ENCODE data around the gene DUSP10.

The DUSP10 gene

DNA sequence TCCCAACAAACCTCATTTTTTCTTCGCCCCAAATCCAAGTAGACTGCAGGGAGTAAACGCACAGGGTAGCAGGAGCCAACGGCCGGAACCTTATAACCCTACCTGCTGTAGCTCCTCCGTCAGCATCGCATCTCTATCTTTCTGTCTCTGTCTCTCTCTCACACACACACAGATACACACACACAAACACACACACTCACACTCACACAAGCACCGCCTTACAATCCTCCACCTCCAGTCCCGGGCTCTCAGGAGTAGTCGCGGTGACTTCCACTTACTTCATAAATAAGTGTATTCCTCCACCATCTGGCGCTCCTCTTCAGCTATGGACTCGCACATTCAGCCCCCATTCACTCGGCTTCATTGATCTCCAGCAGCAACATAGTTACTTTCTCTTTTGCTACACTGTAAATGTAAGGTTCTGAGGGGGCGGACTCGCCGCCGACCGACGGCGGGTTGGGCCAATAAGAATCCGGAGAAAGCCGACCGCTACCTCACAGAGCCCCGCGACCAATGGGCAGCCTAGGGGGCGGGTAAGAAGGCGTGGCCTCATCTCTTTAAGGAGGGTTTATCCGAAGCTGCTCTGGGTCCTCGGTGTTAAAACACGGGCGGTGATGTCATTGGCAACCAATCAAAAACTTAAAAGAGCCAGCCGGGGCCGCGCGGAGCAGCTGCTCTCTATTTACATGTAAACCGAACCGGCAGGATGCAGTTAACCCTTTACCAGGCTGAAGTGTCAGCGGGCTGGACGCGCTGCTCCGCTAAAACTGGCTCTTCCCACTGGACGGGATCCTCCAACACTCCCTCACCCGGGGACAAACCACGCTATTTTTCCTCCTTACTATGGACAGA lies at the start of gene DUSP10:
DUSP10 (minus strand) TSS at position 387 of the 852 bp plus-strand sequence. CDS start 2,345 bp downstream, outside the sequence.
- DNase-seq (ENCODE audit: low read depth): peak; percentile 99

GRCh38 chr1:221788466-221788865 lies 46.6 kb upstream of the DUSP10 start:
- DNase-seq (ENCODE audit: low read depth): no peak

DNA sequence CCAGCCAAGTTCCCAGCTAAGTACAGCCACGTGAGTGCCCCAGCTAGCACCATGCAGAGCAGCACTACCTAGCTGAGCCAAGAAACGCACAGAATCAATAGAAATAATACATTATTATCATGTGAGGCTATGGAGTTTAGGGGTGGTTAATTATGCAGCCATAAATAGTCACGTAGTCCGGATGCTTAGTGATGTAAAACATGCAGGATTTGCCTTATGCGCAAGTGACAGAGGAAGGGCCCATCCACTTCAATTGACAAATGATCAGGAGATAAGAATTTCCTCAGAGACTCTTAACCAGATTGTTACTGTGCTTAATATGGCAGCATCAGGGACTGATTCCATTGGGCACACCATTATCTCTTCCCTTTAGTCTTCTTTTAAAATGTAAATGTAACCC lies 44.8 kb upstream of the DUSP10 start:
- DNase-seq (ENCODE audit: low read depth): no peak

DNA sequence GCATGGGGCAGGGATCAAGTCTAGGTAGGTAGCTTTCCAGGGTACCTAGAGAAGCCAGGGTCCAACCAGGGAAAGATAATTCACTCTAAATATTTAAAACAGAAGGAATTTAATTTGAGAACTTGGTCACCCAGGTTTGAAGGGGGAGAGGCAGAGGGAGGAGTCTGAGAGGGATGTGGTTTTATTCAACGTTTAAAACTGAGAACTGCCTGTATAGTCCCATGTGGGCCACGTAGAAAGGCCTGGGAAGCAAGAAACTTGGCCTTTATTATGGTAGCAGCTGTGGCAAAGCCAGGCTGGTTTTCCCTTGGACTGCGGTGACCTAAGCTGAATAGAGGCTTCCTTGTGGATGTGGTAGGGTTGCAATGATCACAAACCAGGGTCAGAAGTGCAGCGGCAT lies 42.0 kb upstream of the DUSP10 start:
- DNase-seq (ENCODE audit: low read depth): no peak

DNA sequence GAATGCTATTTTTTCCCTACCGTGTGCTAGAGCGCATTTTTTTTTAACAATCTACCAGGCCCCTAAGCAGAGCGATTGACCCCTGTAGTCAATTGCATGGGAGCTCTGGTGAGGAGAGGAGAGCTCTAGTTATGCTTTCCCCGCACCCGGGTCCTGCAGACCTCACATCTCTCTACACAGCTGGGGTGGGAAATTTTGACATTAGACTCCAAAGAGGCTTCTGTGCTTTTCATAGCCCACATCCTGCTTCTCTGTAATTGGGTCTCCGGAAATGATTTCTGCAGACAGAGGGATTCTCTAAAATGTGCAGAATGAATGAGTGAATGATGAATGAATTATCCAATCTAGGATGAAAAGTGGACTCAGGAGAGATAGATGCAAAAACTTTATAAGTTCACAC lies 41.5 kb upstream of the DUSP10 start:
- DNase-seq (ENCODE audit: low read depth): no peak

- DNase-seq (ENCODE audit: low read depth): no peak
Measured at GRCh38 chr1:221782970-221783369, 41.1 kb upstream of the DUSP10 start.

DNA sequence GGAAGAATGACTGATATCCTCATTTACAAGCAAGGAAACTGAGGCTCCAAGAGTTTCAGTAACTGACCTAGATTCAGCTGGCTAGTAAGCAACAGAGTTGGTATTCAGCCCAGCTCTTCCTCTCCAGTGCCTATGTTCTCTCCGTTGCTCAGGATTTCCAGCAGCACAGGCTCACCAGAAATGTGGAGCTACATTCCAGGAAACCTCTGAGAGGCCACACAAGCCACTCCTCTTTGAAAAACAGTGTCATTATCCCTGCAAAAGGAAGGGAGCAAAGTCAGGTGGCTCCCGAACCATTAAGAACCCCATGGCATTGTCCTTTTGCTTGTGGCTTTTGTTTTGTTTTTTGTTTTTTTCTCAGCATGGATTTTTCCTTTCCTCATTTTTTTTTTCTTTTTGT lies 40.6 kb upstream of the DUSP10 start:
- DNase-seq (ENCODE audit: low read depth): no peak

GRCh38 chr1:221781102-221781755 lies 39.3 kb upstream of the DUSP10 start:
- no peak for DNase-seq (ENCODE audit: low read depth)

DNA sequence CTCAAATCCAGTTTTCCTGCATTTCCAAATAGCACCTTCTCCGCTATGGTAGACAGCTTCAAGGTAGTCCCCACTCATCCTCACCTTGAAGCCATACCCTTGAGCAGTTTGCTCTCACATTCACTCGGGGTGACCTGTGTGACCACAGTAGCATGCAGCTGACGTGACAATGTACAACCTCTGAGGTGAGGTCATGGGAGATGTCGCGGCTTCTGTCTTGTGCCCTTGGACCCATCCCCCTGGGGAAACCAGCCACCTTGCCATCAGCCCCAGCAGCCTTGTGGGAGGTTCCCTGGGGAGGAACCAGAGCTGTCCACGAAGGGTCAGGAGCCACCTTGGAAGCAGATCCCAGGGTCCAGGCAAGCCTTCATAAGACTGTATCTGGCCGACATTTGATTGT lies 38.3 kb upstream of the DUSP10 start:
- DNase-seq (ENCODE audit: low read depth): no peak

DNA sequence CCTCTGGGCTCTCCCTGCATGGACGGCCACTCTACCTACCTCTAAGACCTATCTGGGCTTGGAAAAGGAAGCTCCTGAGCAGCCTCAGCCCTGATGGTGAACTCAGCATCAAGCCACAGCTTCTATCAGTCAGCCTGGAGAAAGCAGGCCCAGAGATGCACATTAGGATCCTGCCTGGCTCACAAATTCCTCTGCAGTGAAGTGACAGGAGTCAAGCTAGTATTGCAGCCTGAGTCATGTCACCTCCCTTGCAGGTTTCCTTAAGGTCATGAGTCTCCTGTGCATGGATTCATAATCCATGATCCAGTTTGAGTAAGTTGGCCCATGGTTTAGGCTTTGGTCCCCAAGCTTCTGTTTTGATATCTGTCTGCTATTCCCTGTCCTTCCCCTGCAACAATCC lies 37.9 kb upstream of the DUSP10 start:
- no peak for DNase-seq (ENCODE audit: low read depth)

DNA sequence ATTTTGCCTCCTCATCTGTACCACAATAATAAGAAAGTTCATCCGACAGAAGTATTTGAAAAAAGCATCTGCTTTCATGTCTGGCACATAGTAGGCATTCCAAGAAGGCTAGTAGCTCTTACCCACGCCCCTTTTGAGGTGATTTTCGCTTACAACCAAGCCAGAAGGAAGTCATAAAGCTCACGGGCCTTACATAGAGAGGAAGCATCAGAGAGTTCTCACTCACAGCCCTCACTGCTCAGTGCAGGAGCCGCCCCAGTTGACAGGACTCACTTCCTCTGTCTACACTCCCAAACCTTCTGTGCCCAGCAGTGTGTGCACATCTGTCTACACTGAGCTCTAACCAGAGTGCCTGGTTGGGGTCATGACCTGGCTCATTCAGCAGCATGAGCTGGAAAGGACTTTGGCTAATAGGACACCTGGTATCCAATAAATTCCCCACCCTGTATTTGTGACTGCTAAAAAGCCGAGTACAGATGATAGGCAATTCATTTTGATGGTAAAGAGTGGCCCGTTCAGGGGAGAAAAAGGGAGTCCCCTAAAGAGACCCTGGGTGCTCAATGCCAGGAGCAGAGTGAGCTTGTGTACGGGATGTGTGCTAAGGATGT lies 36.8 kb upstream of the DUSP10 start:
- no peak for DNase-seq (ENCODE audit: low read depth)

GRCh38 chr1:221778125-221778524 lies 36.2 kb upstream of the DUSP10 start:
- DNase-seq (ENCODE audit: low read depth): no peak

- DNase-seq (ENCODE audit: low read depth): no peak
Measured at GRCh38 chr1:221777431-221778072, 35.7 kb upstream of the DUSP10 start.

GRCh38 chr1:221776495-221777301 lies 34.8 kb upstream of the DUSP10 start:
- DNase-seq (ENCODE audit: low read depth): no peak

GRCh38 chr1:221775206-221775605 lies 33.3 kb upstream of the DUSP10 start:
- no peak for DNase-seq (ENCODE audit: low read depth)

- DNase-seq (ENCODE audit: low read depth): no peak
Measured at GRCh38 chr1:221774054-221774842, 32.4 kb upstream of the DUSP10 start.

DNA sequence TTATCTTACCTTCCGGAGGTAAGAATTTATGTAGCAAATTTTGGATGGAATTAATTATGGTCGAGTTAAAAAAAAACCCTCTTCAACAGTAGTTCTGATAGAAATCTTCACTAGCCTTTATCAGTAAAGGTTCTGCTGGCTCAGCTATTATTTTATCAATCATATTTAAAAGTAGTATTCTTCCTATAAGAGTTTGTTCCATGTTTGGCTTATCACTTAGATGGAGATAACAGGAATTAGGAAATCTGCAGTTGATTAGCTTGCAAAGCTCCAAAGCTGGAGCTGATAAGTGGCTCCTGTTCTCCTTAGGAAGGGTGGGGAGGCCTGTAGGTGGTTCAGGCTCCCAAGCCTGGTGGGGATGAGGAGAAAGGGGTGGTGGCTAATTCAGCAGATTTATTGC lies 31.5 kb upstream of the DUSP10 start:
- no peak for DNase-seq (ENCODE audit: low read depth)

- peak; percentile 46 for DNase-seq (ENCODE audit: low read depth)
Measured at GRCh38 chr1:221772117-221772516, 30.2 kb upstream of the DUSP10 start.

GRCh38 chr1:221768444-221769066 lies 26.7 kb upstream of the DUSP10 start:
- no peak for DNase-seq (ENCODE audit: low read depth)

- DNase-seq (ENCODE audit: low read depth): peak; percentile 68
Measured at GRCh38 chr1:221766210-221766609, 24.3 kb upstream of the DUSP10 start.

Measured in fibroblast of the conjunctiva (primary cell).